ENCODE measurements around the gene CFAP46. TPM values are rescaled to one million over a fixed set of nuclear protein-coding genes. Genes with fewer than 3 reads are reported as not detected.

CFAP46 gene
- total RNA-seq, 1 experiment from 2014 or later = not detected

DNA sequence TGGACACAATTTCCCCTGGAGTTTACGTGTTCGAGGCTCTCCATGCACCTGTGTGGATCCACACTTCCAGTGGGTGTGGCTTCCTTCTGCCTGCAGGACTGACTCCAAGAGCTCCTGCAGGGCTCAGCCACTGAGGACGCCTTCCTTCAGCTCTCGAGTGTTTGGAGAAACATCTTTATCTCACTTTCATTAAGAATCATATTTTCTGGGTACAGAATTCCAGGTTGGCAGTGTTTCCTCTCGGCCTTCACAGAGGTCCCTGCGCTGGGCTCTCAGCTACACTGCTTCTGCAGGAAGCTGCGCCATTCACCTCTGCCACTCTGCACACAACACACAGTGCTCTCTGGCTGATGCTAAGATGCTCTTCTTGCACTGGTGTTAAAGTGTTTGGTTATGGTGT, 86.5 kb downstream of the CFAP46 start:
- Mint-ChIP-seq H3K4me3 (ENCODE audit: low read depth, unreplicated experiment) (no peak overlapping the region), H3K9me3 (ENCODE audit: low read depth, unreplicated experiment) (peaks cover 3% of the 10 kb centered on the region), H3K36me3 (ENCODE audit: insufficient read depth, unreplicated experiment) (no peaks in the 10 kb centered on the region), H3K27ac (ENCODE audit: unreplicated experiment) (no peak overlapping the region), H3K4me1 (ENCODE audit: low read depth, unreplicated experiment) (no peaks in the 10 kb centered on the region), H3K27me3 (ENCODE audit: unreplicated experiment) (peaks cover 64% of the 10 kb centered on the region)
- intact Hi-C loops (cut with micrococcal nuclease; ENCODE audit: unreplicated experiment) = no loop called here
- CTCF ChIA-PET = no interaction called here
- no peak for DNase-seq
- no TSS peak for BruUV-seq (replicated peaks)
- TF ChIP-seq, protein P1, sequence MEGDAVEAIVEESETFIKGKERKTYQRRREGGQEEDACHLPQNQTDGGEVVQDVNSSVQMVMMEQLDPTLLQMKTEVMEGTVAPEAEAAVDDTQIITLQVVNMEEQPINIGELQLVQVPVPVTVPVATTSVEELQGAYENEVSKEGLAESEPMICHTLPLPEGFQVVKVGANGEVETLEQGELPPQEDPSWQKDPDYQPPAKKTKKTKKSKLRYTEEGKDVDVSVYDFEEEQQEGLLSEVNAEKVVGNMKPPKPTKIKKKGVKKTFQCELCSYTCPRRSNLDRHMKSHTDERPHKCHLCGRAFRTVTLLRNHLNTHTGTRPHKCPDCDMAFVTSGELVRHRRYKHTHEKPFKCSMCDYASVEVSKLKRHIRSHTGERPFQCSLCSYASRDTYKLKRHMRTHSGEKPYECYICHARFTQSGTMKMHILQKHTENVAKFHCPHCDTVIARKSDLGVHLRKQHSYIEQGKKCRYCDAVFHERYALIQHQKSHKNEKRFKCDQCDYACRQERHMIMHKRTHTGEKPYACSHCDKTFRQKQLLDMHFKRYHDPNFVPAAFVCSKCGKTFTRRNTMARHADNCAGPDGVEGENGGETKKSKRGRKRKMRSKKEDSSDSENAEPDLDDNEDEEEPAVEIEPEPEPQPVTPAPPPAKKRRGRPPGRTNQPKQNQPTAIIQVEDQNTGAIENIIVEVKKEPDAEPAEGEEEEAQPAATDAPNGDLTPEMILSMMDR (IDR thresholded peaks at IDR 0.05; ENCODE audit: unreplicated experiment) = no peak

DNA sequence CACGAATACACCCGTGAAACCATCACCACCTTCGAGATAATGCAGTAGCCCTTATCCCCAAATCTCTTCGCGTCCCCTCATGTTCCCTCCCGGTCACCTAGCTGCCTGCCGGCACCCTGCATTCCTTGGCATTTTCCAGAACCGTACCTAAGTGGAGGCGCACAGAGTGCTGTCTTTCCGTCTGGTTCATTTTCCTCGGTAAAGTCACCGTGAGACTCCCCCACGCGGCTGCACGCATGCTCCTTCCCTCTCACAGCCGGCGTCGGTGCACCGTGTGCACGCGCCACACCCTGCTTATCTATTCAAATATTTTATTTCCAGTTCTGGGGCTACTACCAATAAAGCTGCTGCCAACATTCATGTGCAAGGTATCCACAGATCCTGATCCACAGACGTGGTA, 90.9 kb downstream of the CFAP46 start:
- Mint-ChIP-seq H3K27me3 (ENCODE audit: unreplicated experiment) (peaks cover 50% of the 10 kb centered on the region), H3K4me3 (ENCODE audit: low read depth, unreplicated experiment) (no peak overlapping the region), H3K4me1 (ENCODE audit: low read depth, unreplicated experiment) (peaks cover 7% of the 10 kb centered on the region), H3K9me3 (ENCODE audit: low read depth, unreplicated experiment) (peaks cover 3% of the 10 kb centered on the region), H3K27ac (ENCODE audit: unreplicated experiment) (no peak overlapping the region), H3K36me3 (ENCODE audit: insufficient read depth, unreplicated experiment) (no peaks in the 10 kb centered on the region)
- TF ChIP-seq, protein P1 (IDR thresholded peaks at IDR 0.05; ENCODE audit: unreplicated experiment) = no peak
- intact Hi-C loops (cut with micrococcal nuclease; ENCODE audit: unreplicated experiment) = no loop called here
- DNase-seq = no peak
- no TSS peak for BruUV-seq (replicated peaks)
- CTCF ChIA-PET = no interaction called here

DNA sequence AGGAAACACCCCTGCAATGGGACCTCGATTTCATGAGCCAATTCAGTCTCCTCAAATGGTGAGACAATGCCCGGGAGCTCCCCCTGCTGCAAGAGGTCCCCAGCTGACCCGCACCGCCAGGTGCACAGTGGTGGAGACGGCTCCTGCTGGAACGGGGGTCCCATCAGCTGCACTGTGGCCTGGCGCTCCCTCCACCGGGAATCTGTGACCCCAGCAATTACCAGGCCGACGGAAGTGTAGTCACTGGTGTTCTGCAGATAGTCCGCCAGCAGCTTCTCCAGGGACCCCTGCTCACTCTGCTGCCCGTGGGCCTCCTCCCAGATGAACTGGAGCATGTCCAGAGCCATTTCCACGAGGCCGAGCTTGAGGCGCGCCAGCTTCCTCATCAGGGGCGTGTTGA, 91.5 kb downstream of the CFAP46 start:
- Mint-ChIP-seq H3K4me3 (ENCODE audit: low read depth, unreplicated experiment) (no peak overlapping the region), H3K9me3 (ENCODE audit: low read depth, unreplicated experiment) (peaks cover 3% of the 10 kb centered on the region), H3K27me3 (ENCODE audit: unreplicated experiment) (peaks cover 44% of the 10 kb centered on the region), H3K36me3 (ENCODE audit: insufficient read depth, unreplicated experiment) (no peaks in the 10 kb centered on the region), H3K27ac (ENCODE audit: unreplicated experiment) (no peak overlapping the region), H3K4me1 (ENCODE audit: low read depth, unreplicated experiment) (peaks cover 7% of the 10 kb centered on the region)
- no peak for DNase-seq
- intact Hi-C loops (cut with micrococcal nuclease; ENCODE audit: unreplicated experiment) = no loop called here
- no TSS peak for BruUV-seq (replicated peaks)
- CTCF ChIA-PET = no interaction called here
- TF ChIP-seq, protein P1 (IDR thresholded peaks at IDR 0.05; ENCODE audit: unreplicated experiment) = no peak

DNA sequence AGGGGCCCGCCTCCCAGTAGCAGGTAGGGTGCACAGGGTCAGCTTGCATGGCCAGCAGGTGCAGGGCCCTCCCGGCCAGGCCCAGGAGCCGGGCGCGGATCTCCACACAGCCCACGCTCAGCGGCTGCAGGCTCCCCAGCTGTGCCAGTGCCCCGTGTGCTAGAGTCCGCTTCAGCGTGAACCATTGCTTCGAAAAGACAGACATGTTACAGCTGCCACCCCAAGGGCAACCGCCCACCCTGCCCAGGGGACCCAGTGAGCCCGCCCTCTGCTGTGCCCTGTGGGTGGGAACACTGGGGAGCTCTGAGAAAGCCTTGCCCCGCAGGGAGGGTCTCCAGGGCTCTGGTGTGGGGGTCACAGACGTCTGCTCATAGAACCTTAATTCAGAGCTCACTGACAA, 92.1 kb downstream of the CFAP46 start:
- no peaks in the 10 kb centered on the region for H3K36me3 Mint-ChIP-seq (ENCODE audit: insufficient read depth, unreplicated experiment)
- intact Hi-C loops (cut with micrococcal nuclease; ENCODE audit: unreplicated experiment) = no loop called here
- peaks cover 3% of the 10 kb centered on the region for H3K9me3 Mint-ChIP-seq (ENCODE audit: low read depth, unreplicated experiment)
- TF ChIP-seq, protein P1 (IDR thresholded peaks at IDR 0.05; ENCODE audit: unreplicated experiment) = no peak
- CTCF ChIA-PET = no interaction called here
- DNase-seq = no peak
- H3K27me3 Mint-ChIP-seq (ENCODE audit: unreplicated experiment) = peaks cover 39% of the 10 kb centered on the region
- H3K4me3 Mint-ChIP-seq (ENCODE audit: low read depth, unreplicated experiment) = no peak overlapping the region
- H3K27ac Mint-ChIP-seq (ENCODE audit: unreplicated experiment) = no peak overlapping the region
- peaks cover 7% of the 10 kb centered on the region for H3K4me1 Mint-ChIP-seq (ENCODE audit: low read depth, unreplicated experiment)
- no TSS peak for BruUV-seq (replicated peaks)

Data from Calu3 (cell line).